Measurements from ENCODE around the gene KCNQ5.

KCNQ5 gene

DNA sequence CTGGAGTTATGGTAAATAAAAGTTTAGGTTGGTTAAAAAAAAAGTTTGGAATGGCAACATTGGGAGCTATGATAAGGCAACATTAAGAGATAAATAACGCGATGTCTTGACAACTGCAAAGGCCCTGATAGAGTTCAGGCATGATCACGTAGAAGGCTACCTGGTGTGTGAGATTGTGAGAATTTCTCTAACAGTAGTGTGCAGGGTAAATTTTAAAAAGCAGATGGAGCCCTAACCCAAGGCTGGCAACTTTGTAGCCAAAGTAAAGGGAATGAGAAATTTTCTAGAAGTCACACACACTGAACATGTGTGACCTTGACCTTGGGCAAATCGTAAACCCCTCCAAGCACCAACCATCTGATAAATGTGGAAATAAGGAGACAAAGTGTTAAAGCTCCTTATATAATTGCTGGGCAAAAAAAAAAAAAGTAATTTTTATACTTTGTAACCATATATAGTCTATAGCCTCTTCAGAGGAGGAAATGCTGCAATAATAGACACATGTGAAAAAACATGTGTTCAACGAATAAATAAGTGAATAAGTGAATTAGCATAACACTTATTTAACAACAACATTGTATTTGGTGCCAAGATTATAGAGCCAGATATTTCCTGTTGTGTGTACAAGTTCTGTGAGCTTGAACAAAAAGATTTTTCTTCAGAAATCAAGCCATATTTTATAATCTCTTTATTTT is 18.2 kb downstream of the KCNQ5 start:
- no peak for DNase-seq (ENCODE audit: low read depth)

DNA sequence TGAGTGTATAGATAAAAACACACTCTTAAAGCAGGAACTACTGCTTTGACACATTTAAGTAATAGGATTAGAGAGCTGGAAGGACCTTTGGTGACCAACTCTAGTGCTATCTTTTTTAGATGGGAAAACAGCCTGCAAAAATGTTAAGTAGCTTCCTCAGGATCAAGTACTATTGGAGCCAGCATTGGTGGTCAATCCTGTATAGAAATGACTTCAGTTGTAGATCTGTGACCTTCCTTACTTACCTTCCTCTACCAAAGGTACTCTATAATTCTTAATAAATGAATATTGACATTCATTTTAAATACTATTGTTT is 18.7 kb downstream of the KCNQ5 start:
- DNase-seq (ENCODE audit: low read depth): no peak

DNA sequence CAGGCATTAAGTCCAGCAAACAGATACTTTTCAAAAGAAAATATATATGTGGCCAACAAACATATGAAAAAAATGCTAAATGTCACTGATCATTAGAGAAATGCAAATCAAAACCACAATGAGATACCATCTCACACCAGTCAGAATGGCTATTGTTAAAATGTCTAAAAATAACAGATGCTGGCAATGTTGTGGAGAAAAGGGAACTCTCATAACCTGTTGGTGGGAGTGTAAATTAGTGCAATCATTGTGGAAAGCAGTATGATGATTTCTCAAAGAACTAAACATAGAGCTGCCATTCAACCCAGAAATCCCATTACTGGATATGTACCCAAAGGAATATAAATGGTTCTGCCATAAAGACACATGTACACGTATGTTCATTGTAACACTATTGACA is 20.6 kb downstream of the KCNQ5 start:
- DNase-seq (ENCODE audit: low read depth): no peak

DNA sequence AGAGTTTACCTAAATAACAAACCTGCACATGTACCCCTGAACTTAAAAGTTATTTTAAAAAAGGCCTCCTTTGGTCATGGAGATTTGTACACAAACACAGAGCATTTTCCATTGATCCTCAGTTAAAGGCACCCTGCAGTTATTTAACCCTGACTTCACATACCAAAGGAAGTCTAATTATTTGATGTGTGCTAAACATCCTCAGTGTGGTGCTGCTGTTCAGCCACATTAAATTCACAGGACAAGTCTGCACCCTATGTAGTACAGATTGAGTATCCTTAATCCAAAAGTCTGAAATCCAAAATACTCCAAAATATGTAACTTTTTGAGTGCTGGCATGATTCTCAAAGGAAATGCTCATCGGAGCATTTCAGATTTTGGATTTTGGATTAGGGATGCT is 21.4 kb downstream of the KCNQ5 start:
- DNase-seq (ENCODE audit: low read depth): no peak

DNA sequence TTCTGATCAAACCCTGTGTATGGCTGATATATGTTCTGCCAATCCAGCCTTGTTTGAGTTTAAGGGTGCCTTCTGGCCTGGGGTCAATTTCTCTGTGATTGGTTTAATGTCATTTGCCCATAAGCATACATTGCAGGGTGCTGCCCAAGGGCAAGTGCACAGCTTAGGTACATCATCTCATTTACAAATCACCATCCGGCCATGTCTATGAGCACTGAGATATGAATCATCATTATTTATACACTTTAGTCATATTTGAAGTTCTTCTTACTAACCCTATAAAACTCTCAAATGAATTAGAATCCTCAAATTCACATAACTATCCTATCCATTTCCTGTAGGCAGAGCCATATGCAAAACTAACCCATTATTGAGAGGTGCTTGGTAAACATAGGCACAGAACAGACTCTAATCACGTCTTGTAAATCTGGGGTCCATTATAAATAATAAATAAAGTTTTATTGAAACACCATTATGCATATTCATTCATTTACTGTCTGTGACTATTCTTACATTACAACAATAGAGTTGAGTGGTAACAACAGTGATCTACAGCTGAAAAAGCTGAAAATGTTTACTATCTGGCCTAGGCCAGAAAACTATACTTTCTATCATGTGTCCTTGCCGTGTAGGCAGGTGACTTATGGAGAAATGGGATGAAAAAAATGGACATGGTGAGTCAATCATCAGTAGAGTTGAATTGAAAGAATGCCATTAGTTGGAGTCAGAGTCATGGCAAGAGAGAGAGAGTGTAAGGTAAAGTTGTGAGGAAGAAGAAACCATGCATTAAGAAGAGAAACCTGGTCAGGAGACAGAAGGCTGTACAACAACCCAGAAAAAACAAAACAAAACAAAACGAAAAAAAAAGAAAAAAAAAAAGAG is 25.0 kb downstream of the KCNQ5 start:
- DNase-seq (ENCODE audit: low read depth): no peak

DNA sequence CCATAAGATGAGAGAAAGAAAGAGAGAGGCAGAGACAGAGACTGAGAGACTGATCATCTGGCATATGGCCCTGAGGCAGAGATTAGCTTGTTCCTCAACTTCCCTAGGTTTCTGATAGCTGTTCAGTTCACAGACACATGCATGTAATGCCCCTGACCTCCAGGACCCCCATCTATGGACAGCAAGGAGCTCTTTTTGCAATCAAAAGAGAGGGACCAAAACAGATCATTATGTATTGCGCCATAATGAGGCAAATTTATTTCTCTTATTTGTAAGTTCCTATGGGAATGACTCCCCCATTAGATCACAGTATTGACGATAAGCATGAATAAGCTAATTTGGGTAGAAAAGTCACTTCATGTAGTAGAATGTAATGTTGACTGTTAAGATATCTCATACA is 25.6 kb downstream of the KCNQ5 start:
- no peak for DNase-seq (ENCODE audit: low read depth)

DNA sequence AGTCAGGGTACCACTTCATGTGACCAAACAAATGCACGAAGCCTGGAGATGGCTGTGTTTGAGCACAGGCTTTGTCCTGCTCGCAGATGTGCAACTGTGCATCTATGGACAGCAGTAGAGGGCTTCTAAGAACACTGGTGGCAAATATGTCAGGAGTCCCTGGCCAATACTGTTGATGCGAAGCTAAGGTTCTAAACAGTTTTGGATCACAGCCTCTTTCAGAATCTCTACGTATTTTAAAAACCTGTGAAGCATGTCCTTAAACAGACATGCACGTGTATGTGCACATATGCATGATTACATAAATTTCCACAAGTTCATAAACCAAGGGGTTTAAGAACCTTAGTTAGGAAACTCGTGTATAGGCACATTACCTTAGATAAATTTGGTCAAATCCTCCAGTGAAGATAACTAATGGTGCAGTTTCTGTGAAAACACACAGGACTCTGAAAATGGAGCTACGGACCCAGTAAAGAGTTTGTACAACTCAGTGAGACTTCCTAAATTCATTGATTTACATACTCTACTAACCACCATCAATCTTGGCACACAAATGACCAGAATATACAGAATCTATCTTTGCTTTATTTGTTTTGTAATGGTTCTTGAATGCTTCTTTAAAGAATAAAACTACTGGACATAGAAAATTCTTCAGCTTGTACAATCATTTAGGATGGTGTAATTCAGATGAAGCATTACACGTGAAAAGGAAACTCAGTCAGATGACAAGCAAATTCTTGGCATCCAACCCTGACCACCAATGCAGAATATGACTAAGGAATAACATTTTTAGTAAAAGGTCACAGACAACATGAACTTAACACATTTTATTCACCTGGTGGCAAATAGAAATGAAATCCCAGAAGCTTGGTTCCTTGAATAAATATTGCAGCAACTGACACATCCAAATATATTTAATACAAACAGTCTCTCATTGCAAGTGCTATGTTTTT is 27.4 kb downstream of the KCNQ5 start:
- DNase-seq (ENCODE audit: low read depth): no peak

DNA sequence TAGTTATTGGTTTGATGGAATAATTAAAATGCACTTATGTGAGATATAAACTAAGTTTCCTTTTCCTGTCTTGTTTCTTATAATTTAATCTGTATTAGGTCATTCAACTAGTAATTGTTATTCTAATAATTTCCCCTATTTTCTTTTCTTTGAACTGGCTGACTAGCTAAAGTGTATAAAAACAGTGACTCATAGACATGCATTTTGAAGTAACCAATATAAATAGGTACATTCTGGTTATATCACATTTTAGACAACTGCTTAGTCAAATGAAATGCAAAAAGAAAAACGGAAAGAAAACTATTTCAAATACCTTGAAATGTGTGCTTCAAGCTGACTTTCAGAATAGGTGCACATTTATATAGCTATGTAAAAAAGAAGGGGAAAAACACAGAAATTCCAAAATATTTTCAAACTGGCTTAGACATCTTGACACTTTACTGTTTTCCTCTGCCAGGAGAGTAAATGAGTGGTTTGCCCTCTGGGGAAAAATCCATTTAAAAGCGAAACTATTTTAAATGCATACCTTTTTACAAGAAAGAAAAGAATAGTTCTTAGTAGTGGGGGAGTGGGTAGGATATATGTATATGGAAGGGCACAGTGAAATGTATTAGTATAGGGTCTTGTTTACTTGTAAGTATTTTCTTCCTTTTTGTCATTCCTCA is 28.3 kb downstream of the KCNQ5 start:
- no peak for DNase-seq (ENCODE audit: low read depth)

DNA sequence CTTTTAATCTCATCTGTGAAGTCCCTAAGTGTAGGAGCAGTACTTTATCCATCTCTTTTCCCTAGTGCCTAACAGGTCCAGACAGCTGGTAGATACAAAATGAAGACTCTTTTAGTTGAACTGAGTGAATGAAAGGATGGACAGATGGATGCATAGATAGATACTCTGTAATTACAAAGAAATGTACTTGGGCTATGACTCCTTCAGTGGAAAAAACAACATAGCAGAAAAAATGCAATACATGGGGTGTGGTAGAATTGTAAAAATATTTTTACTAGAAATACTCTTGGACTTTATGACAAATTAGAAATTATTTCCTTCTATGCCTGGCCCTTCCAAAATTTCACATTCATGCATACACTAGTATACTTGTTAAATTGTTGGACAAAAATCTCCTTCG is 29.3 kb downstream of the KCNQ5 start:
- DNase-seq (ENCODE audit: low read depth): no peak

DNA sequence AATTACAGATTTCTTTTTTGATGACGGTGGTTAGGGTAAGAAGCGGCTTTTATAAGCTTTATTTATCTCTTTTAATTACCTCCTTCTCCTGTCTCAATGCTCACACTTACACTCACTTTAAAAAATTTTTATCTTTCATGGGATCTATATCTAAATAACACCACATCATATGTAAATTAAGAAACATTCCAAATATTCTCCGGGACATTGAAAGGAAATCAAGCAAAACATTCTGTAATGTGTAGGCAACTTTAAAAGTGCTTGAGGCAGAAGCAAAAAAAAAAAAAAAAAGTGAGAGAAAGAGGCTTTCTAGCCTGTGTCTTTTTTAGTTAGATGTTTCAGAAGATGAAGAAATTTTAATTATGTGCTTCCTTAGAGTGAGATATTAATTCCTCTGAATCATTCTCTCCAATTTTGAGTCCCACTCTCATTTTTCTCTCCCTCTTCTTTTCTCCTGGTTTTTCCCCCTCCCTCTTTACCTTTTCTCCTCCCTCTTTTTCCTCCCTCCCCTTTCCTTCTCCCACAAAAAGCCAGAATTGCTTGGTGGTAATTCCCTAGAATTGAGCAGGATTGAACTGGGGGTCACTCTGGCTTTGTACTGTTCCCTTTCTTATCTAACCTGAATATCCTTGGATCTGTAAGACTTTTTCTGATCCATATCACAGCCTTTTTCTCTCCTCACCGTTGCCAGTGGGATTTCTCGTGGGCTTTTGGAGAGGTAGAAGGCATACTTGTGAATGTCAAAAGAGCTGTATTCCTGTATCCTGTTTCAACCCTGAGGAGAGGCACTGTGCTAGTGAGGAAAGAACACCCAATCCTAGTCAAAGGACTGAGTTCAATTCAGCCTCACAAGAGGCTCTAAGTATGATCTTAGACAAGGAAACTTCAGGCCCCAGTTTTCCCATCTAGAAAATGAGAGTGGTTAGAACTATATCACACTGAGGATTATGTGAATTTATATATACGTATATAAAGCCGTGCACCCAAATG is 30.4 kb downstream of the KCNQ5 start:
- DNase-seq (ENCODE audit: low read depth): no peak

DNA sequence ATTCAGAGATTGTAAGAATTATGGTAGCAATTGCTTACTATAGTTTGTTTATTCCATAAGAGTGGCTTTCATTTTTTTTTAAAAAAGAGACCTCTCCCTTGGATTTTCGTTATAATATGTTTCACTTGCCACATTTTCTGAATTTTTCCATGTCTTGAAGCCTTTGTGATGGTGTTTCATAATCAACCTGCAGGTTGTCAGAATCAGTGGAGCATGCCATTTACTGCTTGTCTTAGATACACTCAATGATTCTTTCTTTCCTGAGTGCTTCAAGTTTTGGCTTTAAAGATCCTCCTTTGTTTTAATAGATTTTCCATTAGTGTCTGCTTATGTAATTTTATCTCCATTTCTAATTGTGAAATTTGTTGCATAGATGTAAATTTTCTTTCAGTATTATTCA is 31.2 kb downstream of the KCNQ5 start:
- DNase-seq (ENCODE audit: low read depth): no peak

DNA sequence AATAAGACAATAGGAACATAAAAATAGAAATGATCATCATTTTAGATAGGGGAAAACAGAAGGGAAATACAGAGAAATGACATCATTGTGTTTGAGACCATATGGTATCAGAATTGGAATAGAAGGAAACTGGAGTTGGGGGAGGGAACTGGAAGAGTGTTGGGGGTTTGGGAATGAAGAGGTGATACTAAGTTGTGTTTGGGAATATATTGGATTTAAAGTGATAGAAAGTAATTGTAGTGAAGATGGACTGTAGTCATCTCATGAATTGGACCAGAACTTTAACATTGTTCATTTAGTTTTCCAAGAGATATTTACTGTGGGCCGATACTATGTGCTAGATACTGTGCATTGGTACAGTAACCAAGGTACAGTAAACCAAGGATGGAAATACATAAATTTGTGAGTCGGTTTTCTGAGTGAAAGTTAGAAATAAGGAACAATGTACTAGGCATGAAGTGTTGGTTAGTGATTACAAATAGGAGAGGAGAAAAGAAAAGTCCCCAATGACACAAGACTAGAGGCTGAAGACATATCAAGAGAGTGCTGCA is 32.3 kb downstream of the KCNQ5 start:
- DNase-seq (ENCODE audit: low read depth): no peak

DNA sequence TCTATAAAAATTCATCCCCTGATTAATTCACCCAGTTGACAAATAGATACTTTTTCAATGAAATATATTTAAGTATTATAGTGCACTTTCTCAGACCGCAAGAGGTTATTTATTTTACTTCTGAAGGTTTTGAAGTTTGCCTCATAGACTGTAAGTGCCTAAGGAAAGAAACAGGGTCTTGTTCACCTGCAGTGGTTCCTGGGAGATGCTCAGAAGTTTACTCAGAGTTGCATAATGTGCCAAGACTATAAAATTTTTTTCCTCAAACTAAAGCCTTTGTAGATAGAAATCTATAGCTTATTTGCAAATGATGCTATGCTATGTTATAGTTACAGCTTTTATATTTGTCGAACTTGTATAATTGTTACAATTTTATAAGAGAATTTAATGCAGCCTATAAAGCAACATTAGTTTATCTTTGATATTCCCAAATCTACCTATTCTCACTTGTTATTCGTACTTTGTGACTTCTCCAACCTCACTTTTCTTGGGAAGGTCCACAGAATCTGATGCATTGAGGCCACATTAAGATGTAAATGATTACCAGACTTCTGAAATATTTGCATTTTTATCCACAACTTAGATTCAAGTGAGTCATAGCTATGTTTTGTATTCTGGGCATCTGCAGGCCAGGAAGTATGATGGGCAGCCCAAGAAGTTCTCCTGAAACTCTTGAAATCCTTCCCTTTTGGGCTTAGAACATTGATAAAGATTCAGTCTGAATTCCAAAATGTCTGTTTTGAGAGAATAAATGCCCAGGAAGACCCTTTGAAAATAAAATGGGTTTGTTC is 35.7 kb downstream of the KCNQ5 start:
- no peak for DNase-seq (ENCODE audit: low read depth)

DNA sequence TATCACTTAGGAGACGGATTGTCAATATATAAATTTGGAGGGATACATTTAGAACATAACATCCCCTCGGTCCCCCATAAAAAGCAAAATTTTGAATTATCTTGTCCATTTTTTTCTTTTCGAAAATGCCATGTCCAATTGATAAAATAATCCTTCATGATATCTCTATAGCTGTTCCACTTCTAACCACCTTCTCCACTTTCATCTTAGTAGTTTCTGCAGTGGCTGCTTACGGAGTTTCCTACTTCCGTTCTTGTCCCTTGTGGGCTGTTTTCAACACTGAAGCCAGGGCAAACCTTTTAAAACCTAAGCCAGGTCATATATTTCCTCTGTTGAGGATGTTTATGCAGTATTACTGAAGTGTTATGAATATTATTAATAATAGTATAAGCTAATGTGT is 37.9 kb downstream of the KCNQ5 start:
- no peak for DNase-seq (ENCODE audit: low read depth)

DNA sequence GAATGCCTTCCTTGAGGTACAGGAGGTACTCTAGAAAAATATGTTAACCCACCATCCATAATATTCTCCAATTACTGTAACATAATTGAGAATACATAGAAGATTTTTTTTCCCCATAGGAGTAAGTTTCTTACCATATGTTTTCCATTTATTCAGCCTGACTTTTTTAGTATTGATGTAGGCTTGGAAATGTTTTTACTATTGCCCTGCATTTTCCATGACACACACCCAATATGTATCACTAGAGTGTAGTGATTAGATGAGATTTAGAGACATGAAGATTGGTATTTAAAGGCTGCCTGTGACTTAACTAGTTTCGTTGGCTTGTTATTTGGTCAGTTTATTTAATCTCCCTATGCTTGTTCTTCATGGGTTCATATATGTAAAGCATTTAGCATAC is 39.5 kb downstream of the KCNQ5 start:
- no peak for DNase-seq (ENCODE audit: low read depth)

DNA sequence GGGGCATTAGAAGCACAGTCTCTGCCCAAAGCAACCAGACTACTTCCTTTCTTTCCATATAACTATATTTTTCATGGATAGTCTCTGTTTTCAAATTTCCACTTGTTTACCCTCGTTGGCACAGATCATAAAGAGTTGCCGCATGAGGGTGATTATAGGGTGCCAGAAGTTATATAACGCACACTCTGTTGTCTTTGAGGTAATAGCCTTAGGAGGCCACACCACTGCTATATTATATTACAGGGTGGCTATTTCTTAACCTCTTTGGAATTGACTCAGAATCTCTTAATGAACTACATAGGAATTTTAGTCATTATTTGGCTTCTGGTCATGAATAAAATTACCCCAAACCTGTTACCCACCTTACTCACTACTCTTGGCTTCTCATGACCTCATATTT is 43.7 kb downstream of the KCNQ5 start:
- no peak for DNase-seq (ENCODE audit: low read depth)

DNA sequence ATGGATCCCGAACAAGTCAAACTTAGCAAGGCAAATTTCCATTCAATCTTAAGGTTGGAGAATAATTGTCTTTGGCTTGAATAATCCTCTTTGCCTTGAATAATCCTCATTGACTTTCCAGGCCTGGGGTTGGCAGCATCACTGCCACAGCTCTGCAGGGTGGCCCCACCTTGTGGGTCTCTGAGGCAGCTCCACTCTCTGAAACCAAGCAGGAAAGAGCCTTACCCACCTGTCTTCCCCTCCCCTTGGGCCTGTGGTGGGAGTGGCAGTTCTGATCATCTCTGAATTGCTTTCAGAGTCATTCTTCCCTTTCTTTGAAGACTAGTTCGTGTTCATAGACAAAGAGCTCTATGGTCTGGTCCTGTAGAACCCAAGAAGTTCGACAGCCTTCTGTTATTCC is 47.5 kb downstream of the KCNQ5 start:
- no peak for DNase-seq (ENCODE audit: low read depth)

DNA sequence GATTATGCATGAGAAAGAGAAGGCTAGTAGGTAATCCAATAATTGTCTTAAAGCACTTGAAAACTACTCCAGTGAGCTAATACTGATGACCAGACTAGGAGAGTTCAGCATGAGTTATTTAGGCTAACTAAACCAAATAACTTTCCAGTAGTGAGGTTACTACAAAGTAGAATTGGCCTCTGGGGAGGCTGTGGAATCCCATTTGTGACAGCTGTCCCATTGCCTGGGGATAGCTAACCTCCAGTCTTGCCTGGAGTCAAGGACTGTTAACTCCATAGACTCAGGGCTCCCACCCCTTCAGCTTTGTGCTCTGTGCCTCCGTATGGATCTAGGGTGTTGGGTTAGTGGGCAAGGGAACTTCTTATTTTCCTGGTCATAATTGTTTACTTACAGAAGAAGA is 51.0 kb downstream of the KCNQ5 start:
- no peak for DNase-seq (ENCODE audit: low read depth)

DNA sequence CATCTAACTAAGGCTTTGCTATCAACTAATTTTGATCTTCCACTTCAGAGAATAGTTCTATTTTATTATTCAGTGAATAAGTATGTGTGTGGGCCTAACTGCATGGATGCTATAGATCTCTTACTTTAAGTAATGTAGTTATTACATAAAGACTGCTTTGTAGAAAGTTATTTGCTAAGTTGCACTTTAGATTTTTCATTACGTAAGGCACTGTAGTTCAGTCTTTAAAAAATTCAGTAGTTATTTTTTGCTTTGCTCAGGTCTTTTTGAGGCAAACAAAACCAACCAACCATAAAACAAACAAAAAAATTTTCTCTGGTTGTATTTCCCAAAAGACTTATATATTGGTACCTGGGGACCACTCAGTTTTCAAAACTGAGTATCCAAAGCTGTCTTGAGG is 53.0 kb downstream of the KCNQ5 start:
- no peak for DNase-seq (ENCODE audit: low read depth)

DNA sequence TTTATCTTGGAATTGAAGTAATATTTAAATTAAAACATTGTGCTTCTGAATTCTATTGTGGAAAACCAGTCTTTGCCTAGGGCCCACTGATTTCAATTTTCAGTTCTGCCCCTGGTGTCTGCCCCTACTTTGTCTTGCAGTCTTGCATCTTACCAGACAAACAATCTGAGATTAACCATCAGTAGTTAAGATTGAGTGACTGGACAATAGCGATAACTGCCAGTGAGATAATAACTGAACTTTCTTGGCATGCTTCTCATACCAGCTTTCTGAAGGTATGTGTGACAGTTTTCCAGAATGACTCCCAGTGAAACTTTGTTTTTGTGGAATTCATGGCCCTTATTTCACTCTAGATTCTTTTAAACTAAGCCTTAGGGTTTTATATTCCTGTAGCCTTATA is 53.5 kb downstream of the KCNQ5 start:
- DNase-seq (ENCODE audit: low read depth): no peak

All from CMK (cell line).